ENCODE data around the gene MCTP2.

GRCh38 chr15:94432279-94432678 is 200.9 kb downstream of the MCTP2 start:
- no peak for TF ChIP-seq CTCF (IDR thresholded peaks at IDR 0.05; ENCODE audit: insufficient read depth, low read length, poor library complexity, severe bottlenecking)
- TF ChIP-seq EZH2phosphoT487 (conservative IDR thresholded peaks at IDR 0.05; ENCODE audit: low read length): no peak
